WTC11 (cell line): ENCODE measurements around the gene SPRED2. TPM values are rescaled to one million over a fixed set of nuclear protein-coding genes. Genes with fewer than 3 reads are reported as not detected.

ENCODE experiments used
- ATAC-seq: fragments of 200-7000 bp; cut with Tn5 transposase; 2 replicates; pipeline ENCODE4 v1.10.0; 2021; ENCODE audit warnings: mild to moderate bottlenecking, moderate library complexity
- CTCF ChIA-PET: fragments of 300-600 bp; sonication (Branson Sonifier 250); formaldehyde crosslinking; loops from one replicate; lab custom pipeline; 2021; ENCODE audit warnings: antibody characterized with exemption; lab: Charles Lee
- POLR2A ChIA-PET: fragments of 350-600 bp; sonication (Branson Sonifier 250); formaldehyde crosslinking; loops from one replicate; lab custom pipeline; 2021; ENCODE audit warnings: antibody characterized with exemption; lab: Charles Lee
- DNase-seq: peaks from one replicate; pipeline ENCODE4 v3.0.0; 2021; ENCODE audit warnings: low spot score
- H3K27ac Mint-ChIP-seq: 2 replicates; pipeline ENCODE4 v1.8.0; 2021; ENCODE audit warnings: mixed read lengths
- H3K27me3 Mint-ChIP-seq: 2 replicates; pipeline ENCODE4 v1.8.0; 2021; ENCODE audit warnings: low read depth, mild to moderate bottlenecking, moderate library complexity, mixed read lengths
- H3K36me3 Mint-ChIP-seq: 2 replicates; pipeline ENCODE4 v1.8.0; 2021; ENCODE audit warnings: mixed read lengths
- H3K4me1 Mint-ChIP-seq: 2 replicates; pipeline ENCODE4 v1.8.0; 2022; ENCODE audit warnings: mixed read lengths
- H3K4me3 Mint-ChIP-seq: 2 replicates; pipeline ENCODE4 v1.8.0; 2021; ENCODE audit warnings: mild to moderate bottlenecking, moderate library complexity, mixed read lengths
- H3K9me3 Mint-ChIP-seq: 2 replicates; pipeline ENCODE4 v1.8.0; 2021; ENCODE audit warnings: mixed read lengths
- ATF1 ChIP-seq: sonication (generic); formaldehyde crosslinking; IDR thresholded peaks from 2 replicates; pipeline ENCODE4 v1.8.1; 2023; ENCODE audit warnings: mild to moderate bottlenecking, moderate library complexity, missing genetic modification reagents
- FOXJ3 ChIP-seq: sonication (generic); formaldehyde crosslinking; IDR thresholded peaks from 2 replicates; pipeline ENCODE4 v1.9.0; 2021; ENCODE audit warnings: missing genetic modification reagents, mild to moderate bottlenecking, borderline replicate concordance
- MXD4 ChIP-seq: fragments of 250-450 bp; sonication (Bioruptor Pico); IDR thresholded peaks from 2 replicates; pipeline ENCODE4 v1.8.0; 2021; ENCODE audit warnings: mild to moderate bottlenecking, moderate library complexity, borderline replicate concordance
- RELA ChIP-seq: sonication (generic); formaldehyde crosslinking; IDR thresholded peaks from 2 replicates; pipeline ENCODE4 v1.8.1; 2022; ENCODE audit warnings: missing genetic modification reagents, mild to moderate bottlenecking, borderline replicate concordance
- ZNF396 ChIP-seq: fragments of 250-450 bp; sonication (Bioruptor Pico); IDR thresholded peaks from 2 replicates; pipeline ENCODE4 v1.8.0; 2021; ENCODE audit warnings: mild to moderate bottlenecking, moderate library complexity, borderline replicate concordance
- total RNA-seq: library from RNA; stranded (reverse); gene quantifications from 3 replicates; pipeline ENCODE4 v1.2.3, GENCODE V29; 2021
- TF ChIP-seq, protein P1 (sequence below): fragments of 250-450 bp; sonication (Bioruptor Pico); conservative IDR thresholded peaks from 2 replicates; pipeline ENCODE4 v1.9.0; 2021; ENCODE audit warnings: mild to moderate bottlenecking
- TF ChIP-seq, protein P2 (sequence below): fragments of 250-450 bp; sonication (Bioruptor Pico); IDR thresholded peaks from 2 replicates; pipeline ENCODE4 v1.9.0; 2021; ENCODE audit warnings: mild to moderate bottlenecking
- TF ChIP-seq, protein P3 (sequence below): fragments of 250-450 bp; sonication (Bioruptor Pico); IDR thresholded peaks from 2 replicates; pipeline ENCODE4 v2.1.2; 2022; ENCODE audit warnings: mild to moderate bottlenecking, moderate library complexity
- TF ChIP-seq, protein P4 (sequence below): fragments of 250-450 bp; sonication (Bioruptor Pico); IDR thresholded peaks from 2 replicates; pipeline ENCODE4 v1.9.0; 2021; ENCODE audit warnings: mild to moderate bottlenecking, borderline replicate concordance
- TF ChIP-seq, protein P5 (sequence below): sonication (generic); formaldehyde crosslinking; IDR thresholded peaks from 2 replicates; pipeline ENCODE4 v1.8.1; 2023; ENCODE audit warnings: mild to moderate bottlenecking, moderate library complexity, missing genetic modification reagents

SPRED2 gene
- total RNA-seq, 1 experiment from 2014 or later, result 34.1 TPM

DNA sequence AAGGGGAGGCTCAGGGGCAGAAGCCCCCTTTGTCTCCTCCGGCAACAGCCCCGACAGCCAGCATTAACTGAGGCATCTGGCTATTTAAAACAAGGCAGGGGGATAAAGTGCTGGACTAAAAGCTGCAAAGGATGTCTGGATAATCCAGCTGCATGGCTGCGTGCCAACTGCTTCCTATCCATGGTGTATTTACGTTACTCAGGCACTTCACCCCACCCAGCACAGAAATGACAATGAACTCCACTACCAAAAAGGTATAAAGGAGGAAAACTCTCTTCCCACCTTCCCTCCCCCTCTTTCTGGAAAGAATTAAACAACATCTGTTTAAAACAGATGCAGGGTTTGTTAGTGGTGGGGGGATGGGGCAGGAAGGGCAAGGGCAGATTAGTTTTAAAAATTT is 82.5 kb downstream of the SPRED2 start (continued):
- TF ChIP-seq, protein P1, sequence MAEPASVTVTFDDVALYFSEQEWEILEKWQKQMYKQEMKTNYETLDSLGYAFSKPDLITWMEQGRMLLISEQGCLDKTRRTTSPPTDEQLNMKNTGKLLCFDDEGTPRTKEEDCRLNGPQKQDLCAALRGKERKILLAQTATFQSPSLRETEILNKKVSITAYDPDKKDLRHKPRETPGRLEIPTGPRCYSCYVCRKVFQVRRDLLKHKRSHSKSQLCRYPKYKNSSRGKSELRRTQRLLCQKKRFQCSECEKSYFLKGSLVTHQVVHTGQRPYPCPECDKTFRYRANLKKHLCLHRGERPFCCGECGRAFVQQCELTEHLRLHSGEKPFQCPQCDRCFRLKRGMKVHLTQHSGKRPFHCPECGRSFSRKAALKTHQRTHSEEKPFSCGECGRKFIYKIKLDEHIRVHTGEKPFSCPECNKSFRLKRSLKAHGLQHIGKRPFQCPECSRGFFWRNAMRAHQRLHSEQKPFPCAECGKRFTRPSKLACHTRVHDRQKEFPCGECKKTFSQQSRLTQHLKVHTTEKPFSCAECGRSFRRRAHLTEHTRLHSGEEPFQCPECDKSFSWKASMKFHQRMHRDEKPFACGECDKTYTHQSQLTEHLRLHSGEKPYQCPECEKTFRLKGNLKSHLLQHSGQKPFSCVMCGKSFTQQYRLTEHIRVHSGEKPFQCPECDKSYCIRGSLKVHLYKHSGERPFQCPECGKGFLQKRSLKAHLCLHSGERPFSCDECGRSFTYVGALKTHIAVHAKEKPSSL (CRISPR knock-in tag), result no peak
- no peak for TF ChIP-seq FOXJ3 (CRISPR knock-in tag)

DNA sequence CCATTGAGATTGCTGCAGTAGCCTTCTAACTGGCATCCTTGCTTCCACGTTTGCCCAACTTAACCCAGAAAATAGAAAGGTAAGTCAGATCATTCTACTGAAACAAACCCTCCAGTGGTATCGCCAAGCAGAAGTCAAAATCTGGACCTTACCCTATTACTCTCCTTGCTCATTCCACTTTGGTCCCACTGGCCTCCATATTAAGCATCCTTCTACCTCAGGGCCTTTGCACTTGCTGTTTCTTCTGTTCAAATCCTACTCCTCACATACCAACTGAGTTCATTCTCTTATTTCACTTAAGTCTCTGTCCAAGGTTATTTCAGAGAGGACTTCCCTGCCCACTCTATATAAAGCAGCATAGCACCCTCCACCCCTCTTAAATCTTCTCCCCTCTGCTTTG is 84.5 kb downstream of the SPRED2 start:
- POLR2A ChIA-PET, result no interaction called here
- DNase-seq, result no peak
- H3K4me1 Mint-ChIP-seq, result peaks cover 40% of the 10 kb centered on the region
- TF ChIP-seq, protein P2, sequence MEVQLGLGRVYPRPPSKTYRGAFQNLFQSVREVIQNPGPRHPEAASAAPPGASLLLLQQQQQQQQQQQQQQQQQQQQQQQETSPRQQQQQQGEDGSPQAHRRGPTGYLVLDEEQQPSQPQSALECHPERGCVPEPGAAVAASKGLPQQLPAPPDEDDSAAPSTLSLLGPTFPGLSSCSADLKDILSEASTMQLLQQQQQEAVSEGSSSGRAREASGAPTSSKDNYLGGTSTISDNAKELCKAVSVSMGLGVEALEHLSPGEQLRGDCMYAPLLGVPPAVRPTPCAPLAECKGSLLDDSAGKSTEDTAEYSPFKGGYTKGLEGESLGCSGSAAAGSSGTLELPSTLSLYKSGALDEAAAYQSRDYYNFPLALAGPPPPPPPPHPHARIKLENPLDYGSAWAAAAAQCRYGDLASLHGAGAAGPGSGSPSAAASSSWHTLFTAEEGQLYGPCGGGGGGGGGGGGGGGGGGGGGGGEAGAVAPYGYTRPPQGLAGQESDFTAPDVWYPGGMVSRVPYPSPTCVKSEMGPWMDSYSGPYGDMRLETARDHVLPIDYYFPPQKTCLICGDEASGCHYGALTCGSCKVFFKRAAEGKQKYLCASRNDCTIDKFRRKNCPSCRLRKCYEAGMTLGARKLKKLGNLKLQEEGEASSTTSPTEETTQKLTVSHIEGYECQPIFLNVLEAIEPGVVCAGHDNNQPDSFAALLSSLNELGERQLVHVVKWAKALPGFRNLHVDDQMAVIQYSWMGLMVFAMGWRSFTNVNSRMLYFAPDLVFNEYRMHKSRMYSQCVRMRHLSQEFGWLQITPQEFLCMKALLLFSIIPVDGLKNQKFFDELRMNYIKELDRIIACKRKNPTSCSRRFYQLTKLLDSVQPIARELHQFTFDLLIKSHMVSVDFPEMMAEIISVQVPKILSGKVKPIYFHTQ (CRISPR knock-in tag), result no peak
- no peak for TF ChIP-seq RELA (CRISPR knock-in tag)
- no peak for TF ChIP-seq ZNF396 (CRISPR knock-in tag)
- TF ChIP-seq, protein P3, sequence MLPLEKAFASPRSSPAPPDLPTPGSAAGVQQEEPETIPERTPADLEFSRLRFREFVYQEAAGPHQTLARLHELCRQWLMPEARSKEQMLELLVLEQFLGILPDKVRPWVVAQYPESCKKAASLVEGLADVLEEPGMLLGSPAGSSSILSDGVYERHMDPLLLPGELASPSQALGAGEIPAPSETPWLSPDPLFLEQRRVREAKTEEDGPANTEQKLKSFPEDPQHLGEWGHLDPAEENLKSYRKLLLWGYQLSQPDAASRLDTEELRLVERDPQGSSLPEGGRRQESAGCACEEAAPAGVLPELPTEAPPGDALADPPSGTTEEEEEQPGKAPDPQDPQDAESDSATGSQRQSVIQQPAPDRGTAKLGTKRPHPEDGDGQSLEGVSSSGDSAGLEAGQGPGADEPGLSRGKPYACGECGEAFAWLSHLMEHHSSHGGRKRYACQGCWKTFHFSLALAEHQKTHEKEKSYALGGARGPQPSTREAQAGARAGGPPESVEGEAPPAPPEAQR (CRISPR knock-in tag), result no peak
- no peak for TF ChIP-seq ATF1 (CRISPR knock-in tag)
- TF ChIP-seq, protein P4, sequence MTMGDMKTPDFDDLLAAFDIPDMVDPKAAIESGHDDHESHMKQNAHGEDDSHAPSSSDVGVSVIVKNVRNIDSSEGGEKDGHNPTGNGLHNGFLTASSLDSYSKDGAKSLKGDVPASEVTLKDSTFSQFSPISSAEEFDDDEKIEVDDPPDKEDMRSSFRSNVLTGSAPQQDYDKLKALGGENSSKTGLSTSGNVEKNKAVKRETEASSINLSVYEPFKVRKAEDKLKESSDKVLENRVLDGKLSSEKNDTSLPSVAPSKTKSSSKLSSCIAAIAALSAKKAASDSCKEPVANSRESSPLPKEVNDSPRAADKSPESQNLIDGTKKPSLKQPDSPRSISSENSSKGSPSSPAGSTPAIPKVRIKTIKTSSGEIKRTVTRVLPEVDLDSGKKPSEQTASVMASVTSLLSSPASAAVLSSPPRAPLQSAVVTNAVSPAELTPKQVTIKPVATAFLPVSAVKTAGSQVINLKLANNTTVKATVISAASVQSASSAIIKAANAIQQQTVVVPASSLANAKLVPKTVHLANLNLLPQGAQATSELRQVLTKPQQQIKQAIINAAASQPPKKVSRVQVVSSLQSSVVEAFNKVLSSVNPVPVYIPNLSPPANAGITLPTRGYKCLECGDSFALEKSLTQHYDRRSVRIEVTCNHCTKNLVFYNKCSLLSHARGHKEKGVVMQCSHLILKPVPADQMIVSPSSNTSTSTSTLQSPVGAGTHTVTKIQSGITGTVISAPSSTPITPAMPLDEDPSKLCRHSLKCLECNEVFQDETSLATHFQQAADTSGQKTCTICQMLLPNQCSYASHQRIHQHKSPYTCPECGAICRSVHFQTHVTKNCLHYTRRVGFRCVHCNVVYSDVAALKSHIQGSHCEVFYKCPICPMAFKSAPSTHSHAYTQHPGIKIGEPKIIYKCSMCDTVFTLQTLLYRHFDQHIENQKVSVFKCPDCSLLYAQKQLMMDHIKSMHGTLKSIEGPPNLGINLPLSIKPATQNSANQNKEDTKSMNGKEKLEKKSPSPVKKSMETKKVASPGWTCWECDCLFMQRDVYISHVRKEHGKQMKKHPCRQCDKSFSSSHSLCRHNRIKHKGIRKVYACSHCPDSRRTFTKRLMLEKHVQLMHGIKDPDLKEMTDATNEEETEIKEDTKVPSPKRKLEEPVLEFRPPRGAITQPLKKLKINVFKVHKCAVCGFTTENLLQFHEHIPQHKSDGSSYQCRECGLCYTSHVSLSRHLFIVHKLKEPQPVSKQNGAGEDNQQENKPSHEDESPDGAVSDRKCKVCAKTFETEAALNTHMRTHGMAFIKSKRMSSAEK (CRISPR knock-in tag), result no peak
- TF ChIP-seq MXD4 (CRISPR knock-in tag), result no peak
- TF ChIP-seq, protein P5, sequence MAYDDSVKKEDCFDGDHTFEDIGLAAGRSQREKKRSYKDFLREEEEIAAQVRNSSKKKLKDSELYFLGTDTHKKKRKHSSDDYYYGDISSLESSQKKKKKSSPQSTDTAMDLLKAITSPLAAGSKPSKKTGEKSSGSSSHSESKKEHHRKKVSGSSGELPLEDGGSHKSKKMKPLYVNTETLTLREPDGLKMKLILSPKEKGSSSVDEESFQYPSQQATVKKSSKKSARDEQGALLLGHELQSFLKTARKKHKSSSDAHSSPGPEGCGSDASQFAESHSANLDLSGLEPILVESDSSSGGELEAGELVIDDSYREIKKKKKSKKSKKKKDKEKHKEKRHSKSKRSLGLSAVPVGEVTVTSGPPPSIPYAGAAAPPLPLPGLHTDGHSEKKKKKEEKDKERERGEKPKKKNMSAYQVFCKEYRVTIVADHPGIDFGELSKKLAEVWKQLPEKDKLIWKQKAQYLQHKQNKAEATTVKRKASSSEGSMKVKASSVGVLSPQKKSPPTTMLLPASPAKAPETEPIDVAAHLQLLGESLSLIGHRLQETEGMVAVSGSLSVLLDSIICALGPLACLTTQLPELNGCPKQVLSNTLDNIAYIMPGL (CRISPR knock-in tag), result no peak
- TF ChIP-seq, all 79 proteins: peak for 0
- no peak overlapping the region for H3K4me3 Mint-ChIP-seq
- H3K27me3 Mint-ChIP-seq, result no peaks in the 10 kb centered on the region
- H3K36me3 Mint-ChIP-seq, result no peaks in the 10 kb centered on the region
- no peak for ATAC-seq
- H3K9me3 Mint-ChIP-seq, result peaks cover 6% of the 10 kb centered on the region; the same call in 1 of the 2 replicates
- H3K27ac Mint-ChIP-seq, result no peak overlapping the region
- CTCF ChIA-PET, result no interaction called here
